Measurements from ENCODE around the gene PKD2.

Gene PKD2

DNA sequence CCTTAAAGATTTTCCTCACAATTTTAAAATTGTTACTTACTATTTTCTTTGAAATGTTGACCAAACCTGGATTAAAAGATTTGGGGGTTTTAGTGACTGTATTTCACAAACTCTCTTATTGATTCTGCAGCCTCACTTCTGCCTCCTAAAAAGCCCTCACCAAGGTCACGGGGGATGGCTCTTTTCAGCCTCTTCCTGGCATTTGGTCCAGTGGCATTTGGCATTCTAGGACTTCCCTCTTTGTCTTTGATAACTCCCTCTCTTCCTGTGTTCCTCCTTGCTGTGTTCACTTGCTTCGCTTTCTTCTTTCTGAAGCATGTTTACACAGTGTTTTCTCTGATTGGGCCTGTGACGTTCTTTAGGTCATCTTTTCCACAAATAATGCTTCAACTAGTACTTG, 21.5 kb downstream of the PKD2 start:
- DNase-seq, result no peak

GRCh38 chr4:88029556-88029955, 22.1 kb downstream of the PKD2 start:
- no peak for DNase-seq

GRCh38 chr4:88030565-88031310, 23.3 kb downstream of the PKD2 start:
- DNase-seq, result no peak

- peak; percentile 27 for DNase-seq
These were observed 25.9 kb downstream of the PKD2 start for GRCh38 chr4:88033309-88033708.

DNA sequence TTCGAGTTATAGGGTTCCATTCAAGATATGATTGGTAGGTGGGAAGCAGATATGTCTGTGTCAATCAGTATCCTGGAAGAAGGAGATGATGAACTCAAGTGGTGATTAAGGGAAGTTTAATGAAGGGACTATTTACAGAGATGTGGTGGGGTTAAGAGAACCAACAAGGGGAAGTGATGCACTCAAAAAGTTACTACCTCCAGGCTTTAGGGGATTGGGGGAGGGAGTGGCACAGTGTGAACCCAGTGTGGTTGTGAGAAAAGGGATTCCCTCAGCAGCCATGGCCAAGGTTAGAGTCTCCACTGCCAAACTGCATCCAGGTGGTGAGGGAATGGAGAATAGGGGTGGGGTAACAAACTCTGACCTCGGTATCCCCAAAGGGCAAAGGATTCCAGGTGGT, 27.9 kb downstream of the PKD2 start:
- DNase-seq, result no peak

DNA sequence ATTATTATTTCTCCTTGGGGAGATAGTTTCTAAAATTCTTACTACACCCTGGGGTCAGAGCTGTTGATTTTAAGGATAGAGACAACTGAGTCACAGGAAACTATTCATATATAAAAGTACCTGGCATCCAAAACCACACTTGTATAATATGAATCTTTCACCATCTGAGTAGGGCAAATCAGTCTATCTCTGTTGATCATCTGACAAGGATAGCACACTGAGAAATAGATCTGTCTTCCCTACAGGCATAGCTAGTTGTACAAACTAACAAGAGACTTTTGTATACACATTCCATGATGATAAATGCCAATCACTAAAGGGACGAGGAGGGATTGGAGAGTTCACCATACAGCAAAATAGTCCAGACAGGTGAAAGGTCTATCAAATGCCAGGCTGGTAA, 30.0 kb downstream of the PKD2 start:
- DNase-seq, result no peak

- no peak for DNase-seq
These were observed 30.5 kb downstream of the PKD2 start for GRCh38 chr4:88037936-88038335.

DNA sequence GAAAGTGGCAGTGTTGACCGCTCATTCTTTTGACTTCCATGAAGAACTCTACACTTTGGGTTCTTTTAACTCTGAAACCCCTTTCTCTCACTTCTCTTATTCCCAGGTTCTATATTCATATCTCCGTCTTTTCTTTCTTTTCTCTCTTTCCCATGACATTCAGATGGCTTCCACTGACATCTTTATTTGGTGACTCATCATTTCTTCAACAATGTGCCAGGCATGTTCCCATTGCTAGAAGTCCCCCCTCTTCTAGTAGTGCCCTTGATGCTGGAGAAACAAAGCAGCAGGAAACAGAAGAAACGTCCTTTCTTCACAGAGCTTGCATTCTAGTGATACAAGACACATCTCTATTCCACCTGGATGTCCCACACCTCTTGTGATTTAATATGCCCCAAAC, 33.3 kb downstream of the PKD2 start:
- DNase-seq, result no peak

GRCh38 chr4:88041626-88042025, 34.2 kb downstream of the PKD2 start:
- no peak for DNase-seq

GRCh38 chr4:88043001-88043400, 35.6 kb downstream of the PKD2 start:
- no peak for DNase-seq

GRCh38 chr4:88043586-88044340, 36.3 kb downstream of the PKD2 start:
- DNase-seq, result no peak

DNA sequence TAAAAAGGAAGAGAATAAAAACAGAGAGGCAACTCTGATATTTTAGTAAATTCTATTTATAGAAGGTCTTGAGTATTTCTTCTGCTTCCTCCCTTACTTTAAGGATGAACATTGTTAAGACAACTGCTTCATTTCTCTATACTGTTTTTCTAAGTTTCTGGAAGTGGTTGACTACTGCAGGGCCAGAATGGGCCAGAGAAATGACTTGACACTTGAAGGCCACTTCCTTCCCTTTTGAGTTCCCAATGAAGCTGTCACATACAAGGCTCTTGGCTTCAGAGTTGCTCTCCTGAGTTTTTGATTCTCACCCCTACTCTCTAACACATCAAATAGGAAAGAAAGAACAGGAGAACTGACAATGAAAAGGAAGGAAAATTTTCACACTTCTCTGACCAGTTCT, 37.6 kb downstream of the PKD2 start:
- DNase-seq, result no peak

DNA sequence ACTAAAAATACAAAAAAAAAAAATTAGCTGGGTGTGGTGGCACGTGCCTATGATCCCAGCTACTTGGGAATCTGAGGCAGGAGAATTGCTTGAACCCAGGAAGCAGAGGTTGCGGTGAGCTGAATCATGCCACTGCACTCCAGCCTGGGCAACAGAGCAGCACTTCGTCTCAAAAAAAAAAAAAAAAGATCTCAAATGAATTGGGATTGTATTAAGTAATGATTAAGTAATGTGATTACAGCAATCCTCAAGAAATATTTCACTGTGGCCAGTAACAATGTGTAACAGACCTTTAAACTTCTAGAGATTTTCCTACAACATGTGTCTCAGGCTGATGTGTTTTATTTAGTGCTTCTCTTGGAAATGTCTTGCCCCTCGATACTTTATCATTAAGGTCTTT, 46.8 kb downstream of the PKD2 start:
- DNase-seq, result no peak

GRCh38 chr4:88054901-88055300, 47.5 kb downstream of the PKD2 start:
- no peak for DNase-seq

GRCh38 chr4:88058295-88058694, 50.9 kb downstream of the PKD2 start:
- no peak for DNase-seq

- no peak for DNase-seq
These were observed 52.3 kb downstream of the PKD2 start for GRCh38 chr4:88059766-88060165.

DNA sequence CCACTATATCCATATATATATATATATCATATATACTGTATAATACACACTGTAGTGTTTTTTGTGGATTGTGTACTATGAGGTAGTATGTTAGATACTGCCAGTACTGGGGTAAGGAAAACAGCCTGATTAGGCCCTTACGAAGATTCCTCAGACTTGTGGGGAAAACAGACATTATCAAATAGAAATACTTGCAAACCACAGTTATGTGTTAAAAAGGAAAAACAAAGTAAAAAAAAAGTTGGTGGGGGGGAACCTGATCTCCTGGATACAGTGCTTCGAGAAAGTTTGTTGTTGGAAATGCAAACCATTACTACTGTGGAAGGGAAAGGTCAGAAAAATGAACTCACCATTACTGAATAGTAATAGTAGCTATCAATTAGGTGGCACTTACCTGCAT, 53.0 kb downstream of the PKD2 start:
- DNase-seq, result no peak

DNA sequence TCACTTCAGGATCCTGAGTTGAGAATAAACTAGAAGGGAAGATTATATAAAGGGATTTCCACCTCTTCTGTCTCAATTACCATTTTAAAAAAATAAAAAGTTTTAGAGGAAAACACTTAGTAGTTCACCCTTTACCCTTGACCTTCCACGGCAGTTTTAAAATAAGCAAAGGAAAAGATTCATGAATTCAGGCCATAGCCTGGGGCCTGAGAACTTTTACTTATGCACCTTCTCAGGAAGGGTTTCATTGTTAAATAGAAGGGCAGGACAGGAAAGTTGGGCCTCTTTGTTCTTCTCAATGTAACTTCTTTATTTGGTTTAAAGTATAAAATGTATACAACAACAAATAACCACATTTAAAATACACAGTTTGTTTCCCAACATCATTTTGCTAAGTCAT, 54.9 kb downstream of the PKD2 start:
- DNase-seq, result no peak

GRCh38 chr4:88062843-88063242, 55.4 kb downstream of the PKD2 start:
- DNase-seq, result no peak

GRCh38 chr4:88063634-88064296, 56.3 kb downstream of the PKD2 start:
- DNase-seq, result no peak

- no peak for DNase-seq
These were observed 57.0 kb downstream of the PKD2 start for GRCh38 chr4:88064410-88064809.

GRCh38 chr4:88070031-88070430, 62.6 kb downstream of the PKD2 start:
- DNase-seq, result no peak

DNA sequence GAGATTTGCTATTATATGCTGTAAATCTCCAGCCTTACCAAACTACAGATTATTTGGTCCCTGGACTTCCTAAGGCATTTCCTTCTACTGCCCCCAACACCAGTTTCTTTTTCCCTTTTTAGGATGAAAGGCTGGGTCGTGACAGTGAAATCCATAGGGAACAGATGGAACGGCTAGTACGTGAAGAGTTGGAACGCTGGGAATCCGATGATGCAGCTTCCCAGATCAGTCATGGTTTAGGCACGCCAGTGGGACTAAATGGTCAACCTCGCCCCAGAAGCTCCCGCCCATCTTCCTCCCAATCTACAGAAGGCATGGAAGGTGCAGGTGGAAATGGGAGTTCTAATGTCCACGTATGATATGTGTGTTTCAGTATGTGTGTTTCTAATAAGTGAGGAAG, 67.9 kb downstream of the PKD2 start:
- DNase-seq, result no peak

GRCh38 chr4:88077911-88078524, 70.6 kb downstream of the PKD2 start:
- no peak for DNase-seq
